Testis (tissue), 2 donors: ENCODE data around the gene PKNOX2.

Source experiments
- POLR2A ChIP-seq: fragments of 450-650 bp; IDR thresholded peaks from one replicate; pipeline ENCODE4 v1.6.1; 2017; ENCODE audit warnings: antibody characterized with exemption, mild to moderate bottlenecking, moderate library complexity
- TF ChIP-seq, protein P1 (sequence below), 3 experiments: fragments of 450-650 bp in 2 of 3; fragments of 200-600 bp in 1 of 3; sonication (generic) in 1 of 3; IDR thresholded peaks; one replicate each; pipeline ENCODE4 v1.5.1; 2016 to 2019; ENCODE audit warnings: antibody characterized with exemption in 3 of 3, mild to moderate bottlenecking in 2 of 3, moderate library complexity in 1 of 3

DNA sequence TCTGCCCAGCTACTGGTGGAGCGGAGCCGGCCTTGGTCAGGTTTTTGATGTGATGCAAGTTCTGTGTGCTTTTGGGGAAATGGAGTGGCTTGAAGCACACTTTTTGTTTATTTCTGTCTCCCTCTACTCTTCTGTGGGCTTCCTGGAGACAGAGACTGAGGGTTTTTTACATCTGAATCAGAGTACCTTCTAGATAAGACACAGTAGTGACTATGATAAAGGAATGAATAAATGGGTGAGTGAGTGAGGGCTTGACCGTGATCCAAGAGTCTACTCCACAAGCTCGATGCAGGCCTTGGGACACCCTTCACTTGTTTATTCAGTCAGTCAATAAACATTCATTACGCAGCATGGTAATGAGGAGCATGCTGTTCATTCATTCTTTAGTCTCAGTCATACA is 125.7 kb downstream of the PKNOX2 start:
- TF ChIP-seq, protein P1, sequence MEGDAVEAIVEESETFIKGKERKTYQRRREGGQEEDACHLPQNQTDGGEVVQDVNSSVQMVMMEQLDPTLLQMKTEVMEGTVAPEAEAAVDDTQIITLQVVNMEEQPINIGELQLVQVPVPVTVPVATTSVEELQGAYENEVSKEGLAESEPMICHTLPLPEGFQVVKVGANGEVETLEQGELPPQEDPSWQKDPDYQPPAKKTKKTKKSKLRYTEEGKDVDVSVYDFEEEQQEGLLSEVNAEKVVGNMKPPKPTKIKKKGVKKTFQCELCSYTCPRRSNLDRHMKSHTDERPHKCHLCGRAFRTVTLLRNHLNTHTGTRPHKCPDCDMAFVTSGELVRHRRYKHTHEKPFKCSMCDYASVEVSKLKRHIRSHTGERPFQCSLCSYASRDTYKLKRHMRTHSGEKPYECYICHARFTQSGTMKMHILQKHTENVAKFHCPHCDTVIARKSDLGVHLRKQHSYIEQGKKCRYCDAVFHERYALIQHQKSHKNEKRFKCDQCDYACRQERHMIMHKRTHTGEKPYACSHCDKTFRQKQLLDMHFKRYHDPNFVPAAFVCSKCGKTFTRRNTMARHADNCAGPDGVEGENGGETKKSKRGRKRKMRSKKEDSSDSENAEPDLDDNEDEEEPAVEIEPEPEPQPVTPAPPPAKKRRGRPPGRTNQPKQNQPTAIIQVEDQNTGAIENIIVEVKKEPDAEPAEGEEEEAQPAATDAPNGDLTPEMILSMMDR (IDR thresholded peaks at IDR 0.05), result no peak
- no peak for TF ChIP-seq POLR2A
